Measurements from ENCODE around the gene VPS25.

The VPS25 gene

DNA sequence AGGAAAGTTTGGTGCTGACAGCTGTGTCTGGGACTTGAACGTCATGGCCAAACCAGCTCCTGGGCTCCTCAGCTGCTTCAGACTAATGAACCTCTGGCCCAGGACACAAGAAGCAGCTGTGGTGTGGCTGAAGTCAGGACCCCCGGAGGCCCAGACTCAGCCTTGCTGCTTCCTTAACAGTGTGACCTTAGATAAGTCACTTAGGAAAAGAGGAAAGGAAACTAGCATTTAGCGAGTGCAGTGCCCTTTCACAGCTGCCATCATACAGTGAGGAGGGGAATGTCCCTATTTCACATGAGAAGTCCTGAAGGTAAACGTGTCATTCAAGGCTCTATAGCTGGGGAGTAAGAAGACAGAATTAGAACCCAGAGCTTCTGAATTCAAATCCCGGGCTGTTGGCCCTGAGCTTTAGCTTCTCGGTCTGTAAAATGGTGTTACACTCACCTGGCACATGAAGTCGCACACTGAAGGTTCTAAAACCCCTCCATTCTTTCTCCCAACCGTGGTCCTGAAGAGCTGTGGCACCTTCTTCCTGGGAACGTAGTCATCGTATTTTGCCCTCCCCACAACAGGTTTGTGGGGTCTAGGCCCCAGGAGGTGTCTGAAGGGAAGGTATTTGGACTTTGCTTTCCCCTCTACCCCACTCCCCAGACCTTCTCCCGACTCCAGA lies 13.1 kb upstream of the VPS25 start:
- Histone ChIP-seq H4K20me1 (ENCODE audit: insufficient read depth, low read length) (no peaks in the 10 kb centered on the region), H3K36me3 (ENCODE audit: insufficient read depth, low read length) (no peaks in the 10 kb centered on the region), H3K9ac (ENCODE audit: low read depth, low read length) (no peak overlapping the region; the same call in 1 of the 2 replicates), H2AFZ (ENCODE audit: low read depth, low read length) (peak overlapping the region; percentile 65; the same call in 1 of the 2 replicates), H3K79me2 (ENCODE audit: insufficient read depth, low read length) (no peaks in the 10 kb centered on the region), H3K4me3 (ENCODE audit: low read depth in 1 of 2, low read length in 2 of 2) (no peak overlapping the region), H3K4me2 (ENCODE audit: insufficient read depth, low read length) (peak overlapping the region; percentile 74; the same call in 1 of the 2 replicates), H3K9me3 (ENCODE audit: insufficient read depth, low read length, severe bottlenecking) (no peaks in the 10 kb centered on the region), H3K27ac (ENCODE audit: low read length) (no peak overlapping the region), H3K27me3 (ENCODE audit: insufficient read depth, low read length, poor library complexity) (peaks cover 36% of the 10 kb centered on the region), H3K4me1 (ENCODE audit: insufficient read depth, low read length) (peaks cover 19% of the 10 kb centered on the region)
- ATAC-seq (ENCODE audit: insufficient read depth, low read depth) (no peak), DNase-seq (no peak)
- TF ChIP-seq EZH2 (IDR thresholded peaks at IDR 0.05; ENCODE audit: borderline replicate concordance, low read depth, low read length, severe bottlenecking) = no peak
- TF ChIP-seq, protein P1, sequence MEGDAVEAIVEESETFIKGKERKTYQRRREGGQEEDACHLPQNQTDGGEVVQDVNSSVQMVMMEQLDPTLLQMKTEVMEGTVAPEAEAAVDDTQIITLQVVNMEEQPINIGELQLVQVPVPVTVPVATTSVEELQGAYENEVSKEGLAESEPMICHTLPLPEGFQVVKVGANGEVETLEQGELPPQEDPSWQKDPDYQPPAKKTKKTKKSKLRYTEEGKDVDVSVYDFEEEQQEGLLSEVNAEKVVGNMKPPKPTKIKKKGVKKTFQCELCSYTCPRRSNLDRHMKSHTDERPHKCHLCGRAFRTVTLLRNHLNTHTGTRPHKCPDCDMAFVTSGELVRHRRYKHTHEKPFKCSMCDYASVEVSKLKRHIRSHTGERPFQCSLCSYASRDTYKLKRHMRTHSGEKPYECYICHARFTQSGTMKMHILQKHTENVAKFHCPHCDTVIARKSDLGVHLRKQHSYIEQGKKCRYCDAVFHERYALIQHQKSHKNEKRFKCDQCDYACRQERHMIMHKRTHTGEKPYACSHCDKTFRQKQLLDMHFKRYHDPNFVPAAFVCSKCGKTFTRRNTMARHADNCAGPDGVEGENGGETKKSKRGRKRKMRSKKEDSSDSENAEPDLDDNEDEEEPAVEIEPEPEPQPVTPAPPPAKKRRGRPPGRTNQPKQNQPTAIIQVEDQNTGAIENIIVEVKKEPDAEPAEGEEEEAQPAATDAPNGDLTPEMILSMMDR (IDR thresholded peaks at IDR 0.05; ENCODE audit: borderline replicate concordance, extremely low read depth, low read length, poor library complexity, severe bottlenecking) = no peak

DNA sequence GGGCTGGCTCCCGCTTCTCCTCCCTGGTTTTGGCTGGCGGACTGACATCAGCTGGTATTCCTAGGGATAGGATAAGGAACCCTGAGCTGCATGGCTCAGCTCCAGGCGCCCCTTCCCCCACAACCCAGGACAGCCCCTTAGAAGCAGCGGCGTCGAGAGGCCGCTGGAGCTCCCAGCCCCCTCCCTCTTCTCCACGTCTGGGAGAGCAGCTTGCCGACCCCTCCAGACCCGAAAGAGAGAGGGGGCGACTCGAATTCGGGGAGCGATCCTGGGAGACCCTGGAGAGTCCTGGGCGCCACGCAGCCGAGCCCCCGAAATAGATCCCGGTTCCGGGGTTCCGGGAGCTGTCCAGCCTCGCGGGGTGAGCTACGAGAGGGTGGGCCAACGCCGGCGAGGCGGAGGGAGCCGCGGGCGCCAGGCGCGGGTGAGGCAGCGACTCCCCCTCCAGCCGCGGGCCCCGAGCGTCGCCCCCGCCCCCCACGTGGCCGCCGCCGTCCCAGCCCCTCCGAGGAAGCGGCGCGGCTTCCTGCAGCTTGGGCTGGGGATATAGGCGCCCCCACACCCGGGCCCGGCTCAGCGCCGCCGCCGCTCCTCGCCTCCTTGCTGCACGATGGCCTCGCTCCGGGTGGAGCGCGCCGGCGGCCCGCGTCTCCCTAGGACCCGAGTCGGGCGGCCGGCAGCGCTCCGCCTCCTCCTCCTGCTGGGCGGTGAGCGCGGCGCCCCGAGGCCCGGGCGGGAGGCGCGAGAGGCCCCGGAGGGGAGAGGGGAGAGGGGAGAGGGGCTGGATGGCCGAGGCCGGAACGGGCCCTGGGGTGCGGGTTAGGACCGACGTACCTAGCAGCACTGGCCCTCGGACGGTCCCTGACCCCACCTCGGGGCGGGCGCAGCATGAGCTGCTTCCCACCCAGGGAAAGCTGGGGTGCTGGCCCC lies 12.3 kb upstream of the VPS25 start, which contains the start of gene RAMP2:
RAMP2 (plus strand) TSS at position 576 of the 930 bp plus-strand sequence; CDS start at position 611, 35 bp downstream.
- Histone ChIP-seq H3K9ac (ENCODE audit: low read depth, low read length) (peak within 1 kb of the TSS; percentile 56), H3K4me3 (ENCODE audit: low read depth in 1 of 2, low read length in 2 of 2) (peak within 1 kb of the TSS; percentile 12 to 56; a peak in 3 of 4 replicates), H4K20me1 (ENCODE audit: insufficient read depth, low read length) (no peaks in the 10 kb centered on the region), H3K79me2 (ENCODE audit: insufficient read depth, low read length) (no peaks in the 10 kb centered on the region), H3K36me3 (ENCODE audit: insufficient read depth, low read length) (no peaks in the 10 kb centered on the region), H3K27me3 (ENCODE audit: insufficient read depth, low read length, poor library complexity) (peaks cover 36% of the 10 kb centered on the region), H3K27ac (ENCODE audit: low read length) (no peak within 1 kb of the TSS), H3K9me3 (ENCODE audit: insufficient read depth, low read length, severe bottlenecking) (no peaks in the 10 kb centered on the region), H3K4me2 (ENCODE audit: insufficient read depth, low read length) (peak within 1 kb of the TSS; percentile 74), H3K4me1 (ENCODE audit: insufficient read depth, low read length) (peaks cover 19% of the 10 kb centered on the region), H2AFZ (ENCODE audit: low read depth, low read length) (peak within 1 kb of the TSS; percentile 65)
- TF ChIP-seq EZH2 (IDR thresholded peaks at IDR 0.05; ENCODE audit: borderline replicate concordance, low read depth, low read length, severe bottlenecking) = peak; percentile 64
- TF ChIP-seq, protein P1 (IDR thresholded peaks at IDR 0.05; ENCODE audit: borderline replicate concordance, extremely low read depth, low read length, poor library complexity, severe bottlenecking) = no peak
- ATAC-seq (ENCODE audit: insufficient read depth, low read depth) (peak; percentile 78), DNase-seq (peak; percentile 53)

DNA sequence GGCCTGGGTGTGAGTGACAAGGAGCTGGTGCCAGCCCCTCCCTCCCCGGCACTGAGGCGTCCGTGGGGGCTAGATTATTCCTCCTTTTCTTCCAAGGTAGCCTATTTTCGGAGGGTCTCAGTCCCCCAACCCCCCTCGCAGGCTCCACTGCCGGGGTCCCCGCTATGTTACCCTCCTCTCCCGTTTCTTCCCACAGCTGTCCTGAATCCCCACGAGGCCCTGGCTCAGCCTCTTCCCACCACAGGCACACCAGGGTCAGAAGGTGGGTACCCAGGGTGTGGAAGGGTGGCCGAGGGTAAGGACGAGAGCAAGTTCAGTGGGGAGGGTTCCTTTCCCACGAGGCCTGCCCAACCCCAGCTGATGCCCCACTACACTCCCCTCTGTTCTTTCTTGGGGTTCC lies 11.6 kb upstream of the VPS25 start:
- H3K4me3 ChIP-seq (ENCODE audit: low read depth in 1 of 2, low read length in 2 of 2) = peak overlapping the region in 1 of 2 experiments; percentile 56; a peak in 2 of 4 replicates
- peaks cover 36% of the 10 kb centered on the region for H3K27me3 ChIP-seq (ENCODE audit: insufficient read depth, low read length, poor library complexity)
- H3K4me2 ChIP-seq (ENCODE audit: insufficient read depth, low read length) = peak overlapping the region; percentile 74
- TF ChIP-seq, protein P1 (IDR thresholded peaks at IDR 0.05; ENCODE audit: borderline replicate concordance, extremely low read depth, low read length, poor library complexity, severe bottlenecking) = no peak
- TF ChIP-seq EZH2 (IDR thresholded peaks at IDR 0.05; ENCODE audit: borderline replicate concordance, low read depth, low read length, severe bottlenecking) = no peak
- DNase-seq = no peak
- H3K27ac ChIP-seq (ENCODE audit: low read length) = no peak overlapping the region
- peak overlapping the region; percentile 56 for H3K9ac ChIP-seq (ENCODE audit: low read depth, low read length)
- peak overlapping the region; percentile 65 for H2AFZ ChIP-seq (ENCODE audit: low read depth, low read length)
- no peak for ATAC-seq (ENCODE audit: insufficient read depth, low read depth)
- H4K20me1 ChIP-seq (ENCODE audit: insufficient read depth, low read length) = no peaks in the 10 kb centered on the region
- peaks cover 19% of the 10 kb centered on the region for H3K4me1 ChIP-seq (ENCODE audit: insufficient read depth, low read length)
- no peaks in the 10 kb centered on the region for H3K9me3 ChIP-seq (ENCODE audit: insufficient read depth, low read length, severe bottlenecking)
- H3K79me2 ChIP-seq (ENCODE audit: insufficient read depth, low read length) = no peaks in the 10 kb centered on the region
- H3K36me3 ChIP-seq (ENCODE audit: insufficient read depth, low read length) = no peaks in the 10 kb centered on the region

Measured in DND-41 (cell line).